SK-N-MC (cell line): Measurements from ENCODE around the gene MOB1B.
"Not testable (repeated sequence)": the region's sequence is repeated elsewhere in the genome, so short reads cannot be mapped to it uniquely, and the experiment has no call there.

Source experiments
- DNase-seq: peaks from one replicate; pipeline ENCODE4 v3.0.0-alpha.2; 2011; ENCODE audit warnings: low read depth, low spot score
- H3K27ac ChIP-seq: fragments of 200-600 bp; sonication (generic); 2 replicates; pipeline ENCODE4 v1.5.1; 2016; ENCODE audit warnings: mixed run types
- H3K36me3 ChIP-seq: fragments of 200-600 bp; sonication (generic); 2 replicates; pipeline ENCODE4 v1.6.1; 2017; ENCODE audit warnings: antibody characterized with exemption, low read length, mixed read lengths; ENCODE audit not compliant: insufficient read depth
- H3K4me3 ChIP-seq: fragments of 200-600 bp; sonication (generic); 2 replicates; pipeline ENCODE4 v1.5.1; 2016
- H3K9ac ChIP-seq: fragments of 200-600 bp; sonication (generic); 2 replicates; pipeline ENCODE4 v1.8.0; 2017; ENCODE audit warnings: mixed run types, mixed read lengths; ENCODE audit not compliant: insufficient read length
- H3K9me3 ChIP-seq: fragments of 200-600 bp; sonication (generic); 2 replicates; pipeline ENCODE4 v1.6.1; 2017; ENCODE audit warnings: low read depth, mild to moderate bottlenecking, antibody characterized with exemption, low read length, moderate library complexity, mixed read lengths
- EZH2 ChIP-seq: fragments of 200-600 bp; sonication (generic); IDR thresholded peaks from one replicate; pipeline ENCODE4 v1.6.1; 2017; ENCODE audit warnings: antibody characterized with exemption
- FOXP2 ChIP-seq: optimal IDR thresholded peaks from 2 replicates; pipeline ENCODE3; 2011; ENCODE audit warnings: mild to moderate bottlenecking, moderate library complexity; ENCODE audit not compliant: insufficient read depth; ENCODE audit errors: extremely low read length, control extremely low read depth
- POLR2AphosphoS5 ChIP-seq: IDR thresholded peaks from 2 replicates; pipeline ENCODE4 v1.6.1; 2012; ENCODE audit warnings: mild to moderate bottlenecking, low read depth, low read length, borderline replicate concordance

MOB1B gene

DNA sequence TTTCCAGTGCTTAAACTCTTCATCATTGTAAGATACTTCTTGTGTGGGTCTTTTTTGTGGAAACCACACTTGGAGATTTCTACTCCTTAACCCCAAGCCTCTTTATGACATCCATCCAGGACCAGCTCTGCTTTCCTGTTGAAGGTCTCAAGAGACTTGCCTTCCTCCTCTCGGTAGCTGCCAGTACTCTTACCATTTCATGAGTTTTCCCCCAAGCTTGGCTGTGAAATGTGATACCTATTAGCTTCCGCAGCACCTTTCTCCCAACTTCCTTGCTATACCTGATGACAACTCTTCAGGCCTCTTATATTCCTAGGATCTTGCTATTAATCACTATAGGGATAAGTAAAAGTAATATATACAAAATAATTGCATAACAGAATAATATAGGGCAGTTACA, 89.4 kb downstream of the MOB1B start:
- TF ChIP-seq EZH2 (no peak), FOXP2 (no peak), POLR2AphosphoS5 (no peak)
- no peak overlapping the region for H3K4me3 ChIP-seq
- no peak for DNase-seq
- H3K36me3 ChIP-seq: peaks cover 21% of the 10 kb centered on the region
- no peak overlapping the region for H3K9ac ChIP-seq
- H3K9me3 ChIP-seq: peaks cover 11% of the 10 kb centered on the region; the same call in 1 of the 2 replicates
- no peak overlapping the region for H3K27ac ChIP-seq

GRCh38 chr4:70992391-70992881, 90.3 kb downstream of the MOB1B start:
- H3K9me3 ChIP-seq: peaks cover 11% of the 10 kb centered on the region; the same call in 1 of the 2 replicates
- peaks cover 29% of the 10 kb centered on the region for H3K36me3 ChIP-seq
- DNase-seq: no peak
- no peak for TF ChIP-seq FOXP2
- no peak for TF ChIP-seq POLR2AphosphoS5
- H3K27ac ChIP-seq: peak overlapping the region; percentile 84; the same call in 1 of the 2 replicates
- peak overlapping the region; percentile 98 for H3K4me3 ChIP-seq
- H3K9ac ChIP-seq: no peak overlapping the region

GRCh38 chr4:70993181-70994068, 91.3 kb downstream of the MOB1B start, which contains the start of gene DCK:
TSS of gene DCK (plus strand) at chr4:70993649. CDS start at chr4:70993836, 187 bp downstream.
- peak within 1 kb of the TSS; percentile 84 for H3K27ac ChIP-seq
- H3K9me3 ChIP-seq: peaks cover 11% of the 10 kb centered on the region
- TF ChIP-seq FOXP2 (peak; percentile 41), POLR2AphosphoS5 (peak; percentile 82), EZH2 (no peak)
- DNase-seq: no peak
- H3K36me3 ChIP-seq: peaks cover 39% of the 10 kb centered on the region
- peak within 1 kb of the TSS; percentile 98 for H3K4me3 ChIP-seq
- peak within 1 kb of the TSS; percentile 94 for H3K9ac ChIP-seq

DNA sequence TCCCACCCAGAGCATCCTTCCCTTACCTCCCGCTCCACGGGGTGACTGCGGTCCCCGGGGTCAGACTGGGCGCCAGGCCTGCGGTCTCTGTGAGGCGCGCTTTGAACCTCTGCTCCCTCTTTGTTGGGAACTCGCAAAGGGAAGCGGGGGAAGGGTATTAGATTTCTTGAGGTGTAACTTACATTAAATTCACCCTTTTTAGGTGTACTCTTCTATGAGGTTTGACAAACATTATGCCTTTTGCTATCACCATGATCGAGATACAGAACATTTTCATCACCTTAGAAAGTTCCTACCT, 91.8 kb downstream of the MOB1B start:
- peak overlapping the region; percentile 98 for H3K4me3 ChIP-seq
- TF ChIP-seq POLR2AphosphoS5 (no peak), FOXP2 (no peak), EZH2 (no peak)
- H3K9me3 ChIP-seq: peaks cover 12% of the 10 kb centered on the region
- no peak for DNase-seq
- H3K9ac ChIP-seq: peak overlapping the region; percentile 94
- H3K36me3 ChIP-seq: peaks cover 45% of the 10 kb centered on the region
- peak overlapping the region; percentile 84; the same call in 1 of the 2 replicates for H3K27ac ChIP-seq

- H3K27ac ChIP-seq: 0 out of 2 replicates have a peak overlapping the region, but pooled peaks have one; percentile 84
- H3K4me3 ChIP-seq: peak overlapping the region; percentile 98
- H3K9ac ChIP-seq: peak overlapping the region; percentile 94
- H3K9me3 ChIP-seq: peaks cover 14% of the 10 kb centered on the region
- DNase-seq: no peak
- TF ChIP-seq EZH2 (no peak), POLR2AphosphoS5 (no peak), FOXP2 (no peak)
- peaks cover 50% of the 10 kb centered on the region for H3K36me3 ChIP-seq
Observed at GRCh38 chr4:70994387-70995099, 92.4 kb downstream of the MOB1B start.

- Histone ChIP-seq H3K27ac (no peak overlapping the region), H3K36me3 (peaks cover 59% of the 10 kb centered on the region), H3K4me3 (no peak overlapping the region), H3K9me3 (peaks cover 14% of the 10 kb centered on the region), H3K9ac (no peak overlapping the region)
- no peak for DNase-seq
- no peak for TF ChIP-seq EZH2
- no peak for TF ChIP-seq FOXP2
- no peak for TF ChIP-seq POLR2AphosphoS5
Observed at GRCh38 chr4:70996018-70996360, 93.8 kb downstream of the MOB1B start.

DNA sequence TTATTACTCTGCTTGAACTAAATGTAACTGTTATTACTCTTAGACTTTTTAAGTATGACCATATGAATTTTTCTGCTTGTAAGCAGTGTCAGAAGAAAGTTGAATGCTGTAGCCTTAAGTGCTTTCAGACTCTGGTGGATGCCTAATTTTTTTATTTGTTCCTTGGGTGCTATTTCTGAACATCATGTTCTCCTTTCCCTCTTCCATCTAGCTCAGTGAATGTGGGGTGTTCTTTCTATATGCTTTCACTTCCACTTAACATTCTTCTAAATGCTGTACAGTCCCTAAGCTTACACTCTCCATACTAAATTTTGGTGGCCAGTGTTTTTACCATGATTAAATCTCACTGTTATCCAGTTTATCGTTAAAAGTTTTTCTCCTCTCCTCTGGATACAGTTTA, 94.9 kb downstream of the MOB1B start:
- Histone ChIP-seq H3K27ac (no peak overlapping the region), H3K9ac (no peak overlapping the region), H3K9me3 (peaks cover 14% of the 10 kb centered on the region), H3K36me3 (peaks cover 63% of the 10 kb centered on the region), H3K4me3 (0 out of 2 replicates have a peak overlapping the region, but pooled peaks have one; percentile 9)
- no peak for TF ChIP-seq FOXP2
- TF ChIP-seq POLR2AphosphoS5: no peak
- TF ChIP-seq EZH2: no peak
- no peak for DNase-seq

DNA sequence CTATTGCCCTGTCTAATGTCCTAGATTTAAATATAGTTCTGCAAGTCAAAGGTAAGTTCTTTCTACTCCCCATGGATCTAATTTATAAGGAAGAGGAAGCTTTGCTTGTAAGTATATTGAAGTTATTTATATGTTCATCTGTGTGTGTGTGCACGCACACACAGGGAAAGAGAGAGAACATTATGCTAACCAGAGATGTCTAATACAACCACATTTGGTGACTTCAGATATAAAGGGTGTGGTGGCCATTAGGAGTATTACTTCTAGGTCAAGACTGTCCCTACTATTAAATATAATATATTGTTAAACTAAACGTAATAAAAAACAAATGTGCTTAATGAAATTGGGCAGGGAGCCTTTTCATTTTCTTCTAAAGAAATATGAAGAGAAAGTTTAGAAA, 95.4 kb downstream of the MOB1B start:
- Histone ChIP-seq H3K4me3 (0 out of 2 replicates have a peak overlapping the region, but pooled peaks have one; percentile 8), H3K9me3 (peaks cover 14% of the 10 kb centered on the region), H3K9ac (no peak overlapping the region), H3K27ac (no peak overlapping the region), H3K36me3 (peaks cover 63% of the 10 kb centered on the region)
- TF ChIP-seq EZH2 (no peak), FOXP2 (no peak), POLR2AphosphoS5 (no peak)
- DNase-seq: no peak

DNA sequence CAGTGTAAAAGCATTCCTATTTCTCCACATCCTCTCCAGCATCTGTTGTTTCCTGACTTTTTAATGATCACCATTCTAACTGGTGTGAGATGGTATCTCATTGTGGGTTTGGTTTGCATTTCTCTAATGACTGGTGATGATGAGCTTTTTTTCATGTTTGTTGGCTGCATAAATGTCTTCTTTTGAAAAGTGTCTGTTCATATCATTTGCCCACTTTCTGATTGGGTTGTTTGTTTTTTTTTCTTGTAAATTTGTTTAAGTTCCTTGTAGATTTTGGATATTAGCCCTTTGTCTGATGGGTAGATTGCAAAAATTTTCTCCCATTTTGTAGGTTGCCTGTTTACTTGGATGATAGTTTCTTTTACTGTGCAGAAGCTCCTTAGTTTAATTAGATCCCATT, 97.5 kb downstream of the MOB1B start:
- H3K9me3 ChIP-seq: peaks cover 11% of the 10 kb centered on the region
- not testable (repeated sequence) for H3K9ac ChIP-seq, DNase-seq, H3K4me3 ChIP-seq, H3K27ac ChIP-seq
- peaks cover 60% of the 10 kb centered on the region for H3K36me3 ChIP-seq

GRCh38 chr4:71001363-71001762, 99.2 kb downstream of the MOB1B start:
- not testable (repeated sequence) for H3K9me3 ChIP-seq, H3K9ac ChIP-seq, DNase-seq, H3K4me3 ChIP-seq, H3K27ac ChIP-seq
- peaks cover 48% of the 10 kb centered on the region for H3K36me3 ChIP-seq
